AG04450 (cell line): ENCODE data around the gene CDKL1. TPM values are rescaled to one million over a fixed set of nuclear protein-coding genes. Genes with fewer than 3 reads are reported as not detected.

ENCODE experiments used
- CTCF ChIA-PET: fragments of 300-600, 350-600 bp; formaldehyde crosslinking; extraction: SDS; loops from one replicate; lab custom pipeline; 2022; ENCODE audit warnings: antibody characterized with exemption, inconsistent platforms; lab: Charles Lee
- POLR2A ChIA-PET: fragments of 350-600 bp; formaldehyde crosslinking; extraction: SDS; loops from one replicate; lab custom pipeline; 2021; ENCODE audit warnings: antibody characterized with exemption, inconsistent platforms; lab: Yijun Ruan, JAX
- DNase-seq: peaks from one replicate; pipeline ENCODE4 v3.0.0-alpha.2; 2011; ENCODE audit warnings: low read depth, low spot score
- H3K27ac ChIP-seq: one replicate; pipeline ENCODE4 v1.5.1; 2012; ENCODE audit warnings: low read depth, low read length, control low read depth
- H3K27me3 ChIP-seq: one replicate; pipeline ENCODE4 v1.6.0; 2012; ENCODE audit warnings: low read length; ENCODE audit not compliant: control insufficient read depth, insufficient read depth
- H3K4me3 ChIP-seq: 2 replicates; pipeline ENCODE4 v1.5.1; 2011; ENCODE audit warnings: mild to moderate bottlenecking, low read depth, low read length, control low read depth
- H3K9me3 ChIP-seq: 2 replicates; pipeline ENCODE4 v1.5.1; 2012; ENCODE audit warnings: low read length; ENCODE audit not compliant: control insufficient read depth, insufficient read depth
- CTCF ChIP-seq: IDR thresholded peaks from 2 replicates; pipeline ENCODE4 v1.5.1; 2011; ENCODE audit warnings: low read depth, low read length, control low read depth, inconsistent platforms
- polyA plus RNA-seq: library from polyadenylated mRNA; depleted of rRNA; stranded (reverse); fragments of >200 nt; gene quantifications from 2 replicates; pipeline ENCODE4 v1.2.3, GENCODE V29; 2011

Gene CDKL1
- polyA plus RNA-seq, 1 experiment: 20.1 TPM

DNA sequence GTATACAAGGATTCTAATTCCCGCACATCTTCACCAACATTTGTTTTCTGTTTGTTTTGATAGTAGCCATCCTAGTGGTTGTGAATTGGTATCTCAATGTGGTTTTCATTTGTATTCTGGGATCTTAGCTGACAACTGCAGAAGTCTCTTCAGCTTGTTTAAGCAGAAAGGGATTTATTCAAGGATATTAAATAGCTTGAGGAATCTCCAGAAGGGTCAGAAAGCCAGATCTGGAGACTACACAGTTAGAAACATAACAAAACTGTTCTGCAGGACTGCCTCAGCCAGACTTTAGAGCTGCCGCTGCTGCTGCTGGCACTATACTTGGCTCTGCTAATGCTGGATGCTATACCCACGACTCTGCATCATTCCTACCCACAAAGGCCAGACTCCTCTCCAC, 13.4 kb upstream of the CDKL1 start:
- Histone ChIP-seq H3K4me3 (no peak overlapping the region), H3K27ac (no peak overlapping the region), H3K9me3 (no peaks in the 10 kb centered on the region), H3K27me3 (no peaks in the 10 kb centered on the region)
- CTCF ChIA-PET: interaction anchor here (2.0 kb wide), 1 partner anchor 89 kb away, joined by 6 read pairs; no protein-coding TSS in a partner anchor
- no peak for DNase-seq
- TF ChIP-seq CTCF: no peak
- POLR2A ChIA-PET: no interaction called here

DNA sequence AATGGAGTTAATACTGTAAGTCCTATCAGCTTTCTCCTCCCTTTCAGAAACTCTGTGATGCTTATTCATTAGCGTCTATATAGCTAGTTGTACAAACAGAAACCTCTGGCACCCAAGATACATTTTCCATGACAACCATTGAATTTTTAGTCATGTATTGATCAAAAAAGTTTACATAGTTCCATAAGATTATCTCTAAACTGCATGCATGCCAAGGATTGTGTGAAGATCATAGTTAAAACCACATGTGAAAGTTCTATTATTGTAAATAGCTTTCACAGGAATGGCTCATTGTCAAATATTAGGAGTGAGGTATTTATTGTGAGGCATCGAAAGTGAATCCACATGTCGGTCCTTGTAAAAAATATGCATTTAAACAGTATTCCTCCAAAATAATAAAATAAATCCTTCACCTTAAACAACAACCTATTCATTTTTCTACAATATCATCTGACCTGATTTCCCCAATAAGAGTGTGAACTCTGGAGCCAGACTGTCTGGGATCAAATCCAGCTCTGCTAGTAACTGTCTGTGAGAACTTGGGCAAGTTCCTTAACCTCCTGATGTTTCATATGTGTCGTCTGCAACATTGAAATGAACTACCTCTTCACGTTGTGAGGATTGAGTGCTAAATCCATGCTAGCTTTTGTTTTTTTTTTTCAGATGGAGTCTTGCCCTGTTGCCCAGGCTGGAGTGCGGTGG, 10.6 kb upstream of the CDKL1 start:
- ChIA-PET POLR2A (interaction anchor here (0.6 kb wide), 1 partner anchor 95 kb away, joined by 3 read pairs; no protein-coding TSS in a partner anchor), CTCF (no interaction called here)
- Histone ChIP-seq H3K4me3 (no peak overlapping the region), H3K9me3 (no peaks in the 10 kb centered on the region), H3K27me3 (no peaks in the 10 kb centered on the region), H3K27ac (no peak overlapping the region)
- DNase-seq: no peak
- TF ChIP-seq CTCF: no peak

DNA sequence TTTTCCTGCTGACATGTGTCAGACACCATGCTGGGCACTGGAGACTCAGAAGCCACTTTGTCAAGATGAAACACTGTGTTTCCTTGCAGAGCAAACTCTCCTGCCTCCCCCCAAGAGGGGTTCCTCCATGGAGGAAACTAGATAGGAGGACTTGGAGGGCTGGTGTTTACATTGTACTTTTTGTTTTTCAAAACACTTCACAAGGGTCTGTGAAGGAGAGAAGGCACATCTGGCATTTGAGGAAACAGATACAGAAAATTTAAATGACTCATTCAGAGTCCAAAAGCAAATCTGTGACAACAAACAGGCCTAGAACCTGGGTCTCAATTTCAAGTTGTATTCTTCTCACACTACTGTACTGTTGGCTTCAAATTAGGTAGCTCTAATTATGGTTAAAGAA, 6.7 kb upstream of the CDKL1 start:
- peak; percentile 63 for DNase-seq
- Histone ChIP-seq H3K4me3 (no peak overlapping the region), H3K27ac (peak overlapping the region; percentile 65), H3K27me3 (no peaks in the 10 kb centered on the region), H3K9me3 (no peaks in the 10 kb centered on the region)
- CTCF ChIA-PET: interaction anchor here (5.5 kb wide), 1 partner anchor 83 kb away, joined by 20 read pairs; no protein-coding TSS in a partner anchor
- POLR2A ChIA-PET: no interaction called here
- no peak for TF ChIP-seq CTCF

- POLR2A ChIA-PET: no interaction called here
- Histone ChIP-seq H3K27ac (peak overlapping the region; percentile 65), H3K9me3 (no peaks in the 10 kb centered on the region), H3K4me3 (no peak overlapping the region), H3K27me3 (no peaks in the 10 kb centered on the region)
- no peak for DNase-seq
- no peak for TF ChIP-seq CTCF
- CTCF ChIA-PET: interaction anchor here (5.5 kb wide), 1 partner anchor 82 kb away, joined by 20 read pairs; no protein-coding TSS in a partner anchor
Observed at GRCh38 chr14:50402965-50403364, 6.3 kb upstream of the CDKL1 start.

DNA sequence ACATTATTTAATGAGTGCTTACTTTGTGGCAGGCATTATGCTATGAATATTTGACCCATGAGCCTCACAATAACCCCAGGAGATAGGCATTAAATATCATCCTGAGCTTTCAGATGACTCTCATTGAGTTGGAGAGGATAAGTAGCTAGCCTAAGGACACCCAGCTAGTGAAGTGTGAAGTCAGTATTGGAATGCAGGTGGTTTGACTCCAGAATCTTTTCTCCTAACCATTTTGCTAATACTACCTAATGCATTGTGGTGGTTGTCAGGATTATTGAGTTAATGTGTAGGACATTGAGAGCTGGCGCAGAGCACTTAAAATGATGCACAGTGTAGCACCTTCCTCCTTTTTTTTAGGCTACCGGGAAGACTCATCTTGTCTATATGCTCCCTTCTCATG, 3.8 kb upstream of the CDKL1 start:
- DNase-seq: no peak
- Histone ChIP-seq H3K27ac (no peak overlapping the region), H3K9me3 (no peaks in the 10 kb centered on the region), H3K27me3 (no peaks in the 10 kb centered on the region), H3K4me3 (no peak overlapping the region)
- POLR2A ChIA-PET: interaction anchor here (1.2 kb wide), 2 partner anchors 47 to 53 kb away, joined by 3 read pairs; no protein-coding TSS in a partner anchor
- CTCF ChIA-PET: interaction anchor here (1.8 to 5.5 kb wide), 2 partner anchors 58 to 80 kb away, joined by 5 to 20 read pairs; no protein-coding TSS in a partner anchor
- TF ChIP-seq CTCF: no peak
